GM18870 (cell line): ENCODE results near the gene GFM1.
A peak's percentile ranks its signal among the peaks of the same experiment; 100 is the strongest.
"Not testable (repeated sequence)": the region's sequence is repeated elsewhere in the genome, so short reads cannot be mapped to it uniquely, and the experiment has no call there.

Experiments used
- ATAC-seq: cut with Tn5 transposase; IDR thresholded peaks from one replicate; pipeline ENCODE4 v1.9.1; 2021; ENCODE audit warnings: moderate library complexity; ENCODE audit not compliant: unreplicated experiment

The GFM1 gene

DNA sequence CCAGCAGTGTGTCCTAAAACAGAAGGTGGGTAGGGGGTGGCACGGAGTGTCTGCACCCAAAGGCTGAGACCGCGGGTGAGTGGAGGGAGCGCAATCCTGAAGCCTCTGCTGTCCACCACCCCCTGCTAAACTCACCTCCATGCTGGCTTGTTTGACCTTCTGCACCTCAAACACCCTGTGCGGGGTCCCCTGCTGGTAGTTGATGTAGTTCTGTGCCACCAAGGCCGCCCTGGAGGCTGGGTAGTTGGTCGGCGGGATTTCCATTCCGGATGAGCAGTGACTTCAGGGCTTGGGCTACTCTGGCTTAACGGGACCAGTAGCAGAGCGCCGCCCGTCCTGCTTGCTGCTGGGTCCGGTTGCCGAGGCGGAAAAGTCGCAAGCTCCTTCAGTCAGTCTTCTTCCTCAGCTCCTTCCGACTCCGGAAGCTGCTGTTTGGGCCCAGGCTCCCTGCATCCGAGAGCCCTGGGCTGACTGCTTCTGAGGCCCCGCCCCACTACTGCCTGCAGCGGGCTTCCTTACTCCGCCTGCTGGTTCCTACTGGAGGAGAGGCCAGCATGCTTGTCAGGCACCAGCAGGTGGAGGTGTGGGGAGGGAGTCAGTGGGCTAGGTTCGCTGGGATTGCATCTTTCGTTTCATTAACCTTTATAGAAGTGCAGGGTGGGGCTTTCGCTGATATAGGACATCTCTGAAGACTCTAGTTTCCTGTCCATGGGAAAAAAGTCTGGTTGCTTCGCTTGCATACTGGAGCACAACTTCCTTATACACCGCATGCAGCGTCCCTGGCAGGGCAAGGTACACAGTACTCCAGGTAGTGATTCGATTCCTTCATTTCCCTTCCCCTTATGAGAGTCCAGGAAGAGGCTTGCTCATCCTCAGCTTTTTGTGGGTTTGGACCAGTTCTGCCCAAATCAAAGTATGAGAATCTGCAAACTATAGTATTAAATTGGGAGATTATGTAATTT lies 28.2 kb downstream of the GFM1 start, which contains the start of gene LXN:
Gene LXN (minus strand): TSS at position 434 of the 962 bp plus-strand sequence. CDS start 170 bp downstream, at position 264.
- peak; percentile 99 for ATAC-seq

DNA sequence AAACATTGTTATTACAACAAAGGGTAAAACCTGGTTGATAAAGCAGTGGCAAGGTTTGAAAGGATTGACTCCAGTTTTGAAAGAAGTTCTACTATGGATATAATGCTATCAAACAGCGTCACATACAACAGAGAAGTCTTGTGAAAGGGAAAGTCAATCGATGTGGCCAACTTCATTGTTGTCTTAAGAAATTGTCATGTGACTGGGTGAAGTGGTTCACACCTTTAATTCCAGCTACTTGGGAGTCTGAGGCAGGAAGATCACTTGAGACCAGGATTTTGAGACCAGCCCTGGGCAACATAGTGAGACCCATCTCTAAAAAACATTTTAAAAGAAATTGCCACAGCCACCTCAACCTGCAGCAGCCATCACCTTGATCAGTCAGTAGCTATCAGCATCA lies 34.4 kb downstream of the GFM1 start:
- ATAC-seq, result no peak

DNA sequence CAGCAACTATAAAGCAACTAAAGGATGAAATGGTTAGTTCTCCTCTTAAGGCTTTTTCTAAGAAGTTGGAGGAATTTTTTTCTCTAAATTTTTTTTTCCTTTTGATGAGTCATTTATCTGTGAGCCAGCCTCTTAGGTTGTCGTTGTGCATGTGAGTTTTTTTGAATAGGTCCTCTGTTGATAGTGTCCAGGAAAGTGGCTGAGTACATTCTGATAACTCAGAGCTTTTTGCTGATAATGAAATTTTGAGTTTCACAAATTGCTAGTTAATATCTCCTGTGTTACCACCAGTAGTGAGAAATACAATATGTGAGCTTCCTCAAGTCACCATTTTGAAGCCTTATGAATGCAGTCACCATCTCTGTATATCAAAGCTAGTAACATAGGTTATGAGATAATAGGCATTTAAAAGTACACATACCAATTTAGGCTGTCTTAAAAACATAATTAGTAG lies 35.2 kb downstream of the GFM1 start:
- no peak for ATAC-seq

DNA sequence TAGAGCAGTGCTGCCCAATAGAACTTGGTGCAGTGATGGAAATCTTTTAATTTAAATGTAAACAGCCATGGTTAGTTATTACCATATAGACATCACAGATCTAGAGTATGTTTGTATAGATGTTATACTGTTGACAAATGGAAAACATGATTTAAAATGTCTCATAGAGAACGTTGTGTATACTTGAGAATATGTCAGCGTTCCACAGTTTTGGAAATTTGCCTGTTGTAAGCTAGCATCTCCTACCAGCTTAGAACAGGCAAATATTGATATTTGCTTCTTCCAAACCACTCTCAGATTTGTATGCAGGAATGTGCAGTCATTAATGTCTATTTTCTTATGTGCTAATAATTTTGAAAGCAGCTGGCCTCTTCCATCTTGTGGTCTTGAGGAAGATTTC lies 36.5 kb downstream of the GFM1 start:
- no peak for ATAC-seq

DNA sequence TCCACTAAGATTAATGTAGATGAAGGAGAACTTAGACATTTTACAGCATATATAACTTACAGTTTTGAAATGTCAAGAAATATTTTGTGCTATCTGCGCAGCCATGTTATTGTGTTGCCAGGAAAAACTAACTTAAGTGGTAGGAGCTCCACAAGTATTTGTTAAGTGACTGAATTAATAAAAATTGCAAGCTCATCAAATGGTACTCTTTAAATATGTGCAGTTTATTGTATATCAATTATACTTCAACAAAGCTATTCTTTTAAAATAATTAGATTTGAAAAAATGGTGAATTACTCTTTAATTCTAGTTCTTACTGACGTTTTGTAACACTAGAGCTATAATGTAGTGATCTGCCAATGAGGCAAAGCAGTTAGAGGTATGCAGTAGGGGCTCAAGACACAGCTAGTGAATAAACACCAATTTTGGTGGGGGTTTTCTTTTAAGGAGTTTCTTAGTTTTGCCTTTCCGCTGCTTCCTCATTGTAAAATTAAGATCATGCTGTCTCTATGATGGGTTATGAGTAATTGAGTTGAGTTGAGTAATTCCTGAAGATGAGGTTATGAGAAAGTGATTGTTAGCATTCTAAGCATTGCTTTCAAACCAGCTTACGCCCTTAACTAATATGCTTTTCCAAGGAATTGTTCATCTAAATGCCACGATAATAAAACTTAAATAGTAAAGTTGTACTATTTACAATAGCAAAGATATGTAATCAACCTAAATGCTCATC lies 39.1 kb downstream of the GFM1 start:
- ATAC-seq, result peak; percentile 58

DNA sequence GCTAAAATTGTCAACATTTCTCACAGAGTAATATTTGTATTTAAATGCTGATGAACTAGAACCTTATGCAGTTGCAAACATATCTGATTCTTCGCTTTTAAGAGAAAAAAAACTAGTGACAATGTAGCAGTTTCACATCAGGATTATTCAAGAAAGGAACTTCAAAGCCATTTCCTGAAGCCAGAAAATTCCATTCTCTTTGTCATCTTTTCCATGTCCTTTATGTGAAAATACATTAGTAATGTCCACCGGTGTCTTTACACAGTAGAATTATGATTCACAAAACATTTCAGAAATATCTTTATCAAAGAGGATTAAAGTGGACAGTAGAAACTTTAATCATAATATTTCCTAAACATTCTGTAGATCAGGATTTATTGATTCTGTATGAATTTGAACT lies 40.8 kb downstream of the GFM1 start:
- no peak for ATAC-seq

DNA sequence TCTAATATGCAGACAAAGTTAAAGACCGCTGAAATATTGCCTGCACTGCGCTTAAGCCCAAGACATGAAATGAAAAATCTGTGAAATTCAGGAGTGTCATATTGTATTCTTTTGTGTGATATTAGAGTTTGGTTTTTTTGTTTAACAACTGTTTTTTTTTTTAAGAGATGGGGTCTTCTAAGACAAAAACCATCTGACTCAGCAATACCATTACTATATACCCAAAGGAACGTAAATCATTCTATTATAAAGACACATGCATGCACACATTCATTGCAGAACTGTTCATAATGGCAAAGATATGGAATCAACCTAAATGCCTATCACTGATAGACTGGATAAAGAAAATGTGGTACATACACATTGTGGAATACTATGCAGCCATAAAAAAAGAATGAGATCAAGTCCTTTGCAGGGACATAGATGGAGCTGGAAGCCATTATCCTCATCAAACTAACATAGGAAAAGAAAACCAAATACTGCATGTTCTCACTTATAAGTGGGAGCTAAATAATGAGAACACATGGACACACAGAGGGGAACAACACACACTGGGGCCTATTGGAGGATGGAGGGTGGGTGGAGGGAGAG lies 49.6 kb downstream of the GFM1 start:
- ATAC-seq, result not testable (repeated sequence)

DNA sequence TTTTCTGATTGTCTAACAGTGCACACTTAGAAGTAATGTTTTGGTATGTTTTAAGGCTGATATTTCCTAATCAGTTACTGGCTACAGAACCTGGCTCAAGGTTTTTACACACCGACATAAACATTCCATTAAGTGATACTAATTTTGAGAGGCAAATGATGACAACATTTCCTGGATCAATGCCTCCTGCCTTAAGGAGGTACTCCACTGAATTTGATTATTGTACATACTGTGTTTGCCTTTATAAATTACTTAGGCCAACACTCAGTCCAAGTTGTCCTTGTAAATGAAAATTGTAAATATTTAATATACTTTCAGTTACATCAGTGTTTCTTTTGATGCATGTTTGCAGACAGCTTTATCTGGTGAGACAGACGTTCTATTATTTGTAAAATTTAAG lies 52.3 kb downstream of the GFM1 start:
- ATAC-seq, result no peak

DNA sequence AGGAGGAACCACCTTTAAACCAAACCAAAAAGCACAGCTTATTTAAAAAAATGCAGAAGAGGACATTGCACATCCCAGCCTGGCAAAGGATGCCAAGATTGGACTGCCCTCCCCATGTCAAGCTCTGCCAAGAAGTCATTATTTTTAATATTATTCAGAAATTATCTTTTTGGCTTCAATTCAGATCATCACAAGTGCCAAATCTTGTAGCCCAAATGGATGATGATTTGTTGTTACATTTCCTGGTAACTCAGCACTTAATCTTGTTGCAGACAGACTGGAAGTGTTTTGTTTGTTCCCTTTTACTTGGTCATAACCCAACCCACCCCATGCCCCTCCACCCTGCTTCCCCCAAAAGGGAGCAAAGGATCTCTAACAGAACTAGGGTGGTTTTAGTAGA lies 56.2 kb downstream of the GFM1 start:
- no peak for ATAC-seq

DNA sequence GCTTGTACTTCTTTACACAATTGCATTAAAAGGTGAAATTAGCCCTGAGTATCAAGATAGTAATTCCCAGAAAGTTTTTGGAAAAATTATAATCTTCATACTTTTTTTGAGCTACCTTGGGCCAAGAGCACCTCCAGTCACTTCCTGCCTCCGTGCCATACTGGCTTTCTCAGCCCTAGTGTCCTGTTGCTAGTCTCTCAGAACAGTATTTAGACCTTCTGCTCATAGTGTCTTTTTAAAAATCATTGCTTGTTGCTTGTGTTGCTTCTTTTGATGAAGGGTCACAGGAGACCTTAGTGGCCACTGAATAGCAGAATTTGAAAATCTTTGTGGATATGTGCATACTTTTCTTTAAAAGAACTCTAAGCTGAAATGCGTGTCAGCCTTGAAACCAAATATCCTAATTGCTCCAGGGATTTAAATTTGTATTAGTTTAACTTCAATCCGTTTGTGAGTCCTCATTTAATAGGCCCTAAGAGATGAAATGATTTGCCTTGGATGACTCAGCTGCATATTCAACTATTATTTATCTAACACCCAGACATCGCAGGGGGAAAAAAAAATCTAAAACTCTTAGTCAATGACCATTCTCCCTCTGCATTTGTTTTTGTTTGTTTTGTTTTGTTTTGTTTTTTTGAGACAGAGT lies 57.2 kb downstream of the GFM1 start:
- no peak for ATAC-seq

DNA sequence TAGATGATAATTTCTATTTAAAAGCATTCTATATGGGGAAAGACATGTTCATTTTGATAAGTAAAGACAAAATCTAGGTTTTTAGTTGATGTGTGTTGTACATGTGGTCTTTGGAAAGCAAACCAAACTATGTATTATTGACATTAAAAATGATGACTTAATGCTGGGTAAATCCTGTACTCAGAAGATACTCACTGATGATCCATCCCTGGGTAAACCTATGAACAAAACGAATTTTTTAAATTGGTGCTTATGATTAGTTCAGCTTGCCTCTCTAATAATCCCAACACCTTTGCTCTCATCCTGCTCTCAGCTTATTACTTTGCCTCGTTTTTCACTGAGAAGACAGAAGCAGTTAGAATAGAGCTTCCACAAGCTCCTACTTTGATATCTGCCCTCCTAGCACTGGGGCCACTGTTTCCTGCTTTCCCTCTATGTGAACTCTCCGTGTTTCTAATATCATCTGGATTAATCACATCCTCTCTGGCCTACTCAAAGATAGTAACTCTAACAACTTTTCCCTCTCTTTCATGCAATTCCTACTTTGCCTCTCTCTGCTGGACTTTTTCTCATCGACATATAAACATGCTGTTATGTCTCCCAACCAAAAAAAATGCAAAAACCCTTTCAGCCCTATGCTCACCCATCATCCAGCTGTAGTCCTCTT lies 58.6 kb downstream of the GFM1 start:
- no peak for ATAC-seq

DNA sequence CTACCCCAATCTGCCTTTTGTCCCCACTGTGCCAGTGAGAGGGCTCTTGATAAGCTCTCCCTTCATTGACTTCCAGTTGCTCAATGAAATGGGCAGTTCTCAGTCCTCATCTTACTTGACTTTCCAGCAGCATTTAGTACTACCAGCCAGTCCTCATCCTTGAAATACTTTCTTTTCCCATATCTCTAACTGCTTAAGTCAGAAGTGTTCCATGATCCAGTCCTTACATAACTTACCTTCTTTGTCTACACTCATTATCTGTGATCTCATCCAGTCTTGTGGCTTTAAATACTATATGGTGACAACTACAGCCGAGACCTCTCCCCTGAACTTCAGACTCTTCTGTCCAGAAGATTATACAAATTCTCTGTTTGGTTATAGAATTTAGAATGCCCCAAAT lies 59.2 kb downstream of the GFM1 start:
- no peak for ATAC-seq

DNA sequence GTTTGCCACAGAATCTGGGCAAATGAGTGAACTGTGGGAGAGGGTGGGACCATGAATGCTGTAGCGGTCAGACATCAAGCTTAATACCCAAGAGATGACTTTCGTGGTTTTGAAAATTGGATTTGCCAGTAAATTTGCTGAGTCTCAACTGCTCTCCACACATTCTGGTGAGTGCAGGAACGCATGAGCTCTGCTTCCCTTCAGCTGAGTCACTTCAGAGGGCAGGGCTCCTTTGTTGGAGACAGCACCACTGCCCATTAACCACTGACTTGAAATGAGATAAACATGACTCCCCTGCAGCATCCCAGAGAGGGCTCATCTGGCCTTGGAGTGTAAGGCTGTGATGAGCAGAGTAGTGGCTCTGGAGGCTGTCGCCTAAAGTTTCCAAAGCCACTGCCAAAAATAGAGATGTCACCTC lies 65.3 kb downstream of the GFM1 start:
- ATAC-seq, result no peak

DNA sequence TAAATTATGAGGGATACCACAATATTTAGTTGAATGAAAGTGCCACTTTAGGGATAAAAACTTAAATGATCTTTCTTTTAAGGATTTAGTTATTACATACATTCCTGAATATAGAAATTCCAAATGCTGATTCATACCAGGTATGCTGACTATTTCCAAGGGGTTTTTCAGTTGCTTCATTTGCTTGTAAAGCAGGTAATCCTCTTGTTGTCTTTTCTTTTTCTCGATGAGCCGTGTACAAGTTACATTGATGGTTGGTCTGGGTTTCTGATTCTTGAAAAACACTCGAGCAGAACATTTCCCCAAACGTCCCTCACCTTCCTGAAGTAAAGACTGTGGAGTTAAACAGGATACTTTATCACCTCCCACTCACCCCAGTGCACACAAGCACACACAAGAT lies 66.3 kb downstream of the GFM1 start:
- ATAC-seq, result no peak

DNA sequence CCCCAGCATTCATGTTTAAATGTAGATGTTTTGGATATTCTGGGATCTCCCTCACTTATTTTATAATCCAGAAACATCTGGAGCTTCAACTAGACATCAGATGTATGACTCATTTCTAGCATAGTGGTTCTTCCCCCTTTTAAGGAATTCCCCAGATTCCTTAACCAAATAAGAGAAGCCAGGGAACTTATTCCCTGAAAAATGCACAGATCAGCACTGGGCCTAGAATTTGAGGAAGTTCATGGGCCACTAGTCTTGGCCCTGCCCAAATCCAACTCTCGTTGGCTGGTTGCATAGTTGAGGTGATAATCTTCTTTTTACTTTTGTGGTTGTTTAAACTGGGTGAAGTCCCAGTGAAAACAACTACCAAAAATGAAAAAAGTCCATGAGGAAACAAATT lies 67.6 kb downstream of the GFM1 start:
- peak; percentile 27 for ATAC-seq

DNA sequence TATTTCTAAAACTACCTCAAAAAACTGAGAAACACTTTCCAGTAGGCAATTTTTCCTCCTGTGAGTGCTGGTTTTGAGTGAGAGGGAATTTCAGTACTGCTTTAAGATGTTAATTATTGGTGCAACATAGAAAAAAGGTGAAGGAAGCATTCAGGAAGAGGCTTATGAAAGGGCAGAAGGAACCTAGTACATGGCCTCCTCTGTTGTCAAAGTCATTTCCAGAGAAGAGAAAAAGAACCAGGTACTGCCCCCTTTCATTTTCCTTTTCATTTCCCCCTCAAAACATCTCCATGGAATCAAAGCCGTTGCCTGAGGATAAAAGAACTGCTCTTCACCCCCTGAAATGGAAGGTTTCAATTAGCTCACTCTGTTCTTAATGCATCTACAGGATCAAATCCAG lies 68.1 kb downstream of the GFM1 start:
- ATAC-seq, result peak; percentile 50

DNA sequence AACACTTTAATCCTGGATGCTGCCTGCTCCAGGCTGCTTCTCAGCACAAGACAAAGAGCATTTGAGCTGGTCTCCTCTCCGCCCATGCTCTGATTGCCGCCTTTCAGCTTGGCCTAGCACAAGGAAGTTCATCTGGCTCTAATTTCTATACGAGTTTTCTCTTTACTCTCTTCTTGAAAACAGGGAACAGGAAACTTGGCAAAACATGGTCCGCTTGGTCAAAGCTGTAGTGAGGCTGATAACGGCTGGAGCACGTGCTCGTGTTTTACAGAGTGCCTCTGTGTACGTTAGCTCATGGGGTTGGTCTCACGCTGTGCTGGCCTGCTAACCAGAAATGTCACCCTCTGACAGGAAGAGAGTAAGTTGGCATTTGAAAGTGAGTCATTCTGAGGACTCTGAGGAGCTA lies 68.8 kb downstream of the GFM1 start:
- no peak for ATAC-seq

DNA sequence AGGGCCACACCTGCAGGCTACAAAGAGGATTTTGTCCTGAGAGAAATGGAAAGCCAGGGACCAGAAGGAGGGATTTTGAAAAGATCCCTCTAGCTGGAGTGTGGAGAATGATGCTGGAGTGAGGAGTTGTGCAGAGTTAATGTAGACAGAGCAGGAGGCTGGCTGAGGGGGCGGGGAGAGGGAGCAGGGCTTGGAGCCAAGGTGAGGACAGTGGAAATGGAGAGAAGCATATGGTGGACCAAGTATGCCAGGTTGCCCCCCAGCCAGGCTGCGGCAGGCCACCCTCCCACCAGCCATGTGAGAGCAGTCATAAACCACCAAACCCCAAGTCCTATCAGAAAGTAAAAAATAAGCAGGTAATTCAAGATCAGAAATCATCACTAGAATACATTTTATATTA lies 73.2 kb downstream of the GFM1 start:
- ATAC-seq, result no peak

DNA sequence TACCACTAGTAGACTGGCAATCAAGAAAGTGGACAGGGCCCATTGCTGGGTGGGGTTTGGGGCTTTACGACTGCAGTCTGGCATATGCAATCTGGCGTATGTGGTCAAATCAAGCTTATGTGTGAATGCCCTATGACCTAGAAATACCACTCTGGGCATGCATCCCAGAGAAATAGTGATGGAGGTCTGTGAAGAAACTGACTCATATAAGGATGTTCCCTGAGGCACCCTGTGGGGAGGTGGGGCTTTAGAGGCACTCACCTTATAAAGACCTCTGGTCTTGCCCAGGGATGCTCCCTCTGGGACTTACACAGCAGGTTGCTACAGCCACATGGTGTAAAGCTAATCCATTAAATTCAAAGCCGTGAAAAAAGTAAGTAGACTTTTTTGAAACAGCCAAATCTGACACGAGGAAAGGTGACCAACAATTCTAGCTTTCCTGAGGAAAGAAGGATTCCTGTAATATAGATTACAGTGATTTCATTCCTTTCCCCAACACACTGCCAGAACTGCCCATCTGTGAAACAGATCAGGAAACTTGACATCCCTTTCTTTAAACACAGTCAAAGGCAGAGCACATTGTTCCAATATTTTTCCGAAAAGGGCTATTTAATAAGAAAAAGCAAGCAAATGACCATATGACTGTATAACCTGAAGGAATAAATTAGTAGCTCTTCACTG lies 74.3 kb downstream of the GFM1 start:
- ATAC-seq, result no peak

DNA sequence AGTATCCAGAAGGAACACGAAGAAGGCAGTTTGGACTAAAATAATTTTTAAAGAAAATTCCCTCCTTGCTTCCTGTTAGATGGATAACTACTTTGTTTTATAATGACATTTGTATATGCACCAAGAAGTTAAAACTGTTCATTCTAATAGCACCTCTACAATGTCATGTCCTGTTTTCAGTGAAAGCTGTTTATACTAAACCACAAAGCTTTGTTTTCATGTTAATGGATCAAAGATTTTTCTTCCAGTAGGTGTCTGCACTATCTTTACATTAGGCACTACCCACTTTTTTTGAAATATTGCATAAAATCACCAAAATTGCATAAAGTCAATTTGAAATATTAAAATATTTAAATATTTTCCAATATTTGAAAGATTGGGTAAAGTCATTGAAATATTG lies 77.8 kb downstream of the GFM1 start:
- no peak for ATAC-seq
